IPS-15b (cell line): ENCODE measurements around the gene ATP13A1.
"Not testable (repeated sequence)": the region's sequence is repeated elsewhere in the genome, so short reads cannot be mapped to it uniquely, and the experiment has no call there.

Experiments
- H3K27me3 ChIP-seq: one replicate; pipeline ENCODE4 v1.6.1; 2013; ENCODE audit warnings: low read length; ENCODE audit not compliant: control insufficient read depth, insufficient read depth
- H3K36me3 ChIP-seq: one replicate; pipeline ENCODE4 v1.6.1; 2013; ENCODE audit warnings: low read length; ENCODE audit not compliant: control insufficient read depth, insufficient read depth
- H3K4me1 ChIP-seq: one replicate; pipeline ENCODE4 v1.6.1; 2013; ENCODE audit warnings: mild to moderate bottlenecking, low read length; ENCODE audit not compliant: control insufficient read depth, insufficient read depth
- H3K4me3 ChIP-seq: one replicate; pipeline ENCODE4 v1.5.1; 2013; ENCODE audit warnings: low read depth, low read length
- H3K9ac ChIP-seq: one replicate; pipeline ENCODE4 v1.6.1; 2013; ENCODE audit warnings: low read depth, mild to moderate bottlenecking, low read length
- H3K9me3 ChIP-seq: one replicate; pipeline ENCODE4 v1.6.1; 2013; ENCODE audit warnings: mild to moderate bottlenecking, low read length; ENCODE audit not compliant: control insufficient read depth, insufficient read depth

Gene ATP13A1

GRCh38 chr19:19626516-19627472, 36.7 kb downstream of the ATP13A1 start:
- no peaks in the 10 kb centered on the region for H3K27me3 ChIP-seq
- peaks cover 2% of the 10 kb centered on the region for H3K4me1 ChIP-seq
- H3K4me3 ChIP-seq: peak overlapping the region; percentile 70
- H3K36me3 ChIP-seq: peaks cover 15% of the 10 kb centered on the region
- H3K9me3 ChIP-seq: no peaks in the 10 kb centered on the region
- peak overlapping the region; percentile 76 for H3K9ac ChIP-seq

DNA sequence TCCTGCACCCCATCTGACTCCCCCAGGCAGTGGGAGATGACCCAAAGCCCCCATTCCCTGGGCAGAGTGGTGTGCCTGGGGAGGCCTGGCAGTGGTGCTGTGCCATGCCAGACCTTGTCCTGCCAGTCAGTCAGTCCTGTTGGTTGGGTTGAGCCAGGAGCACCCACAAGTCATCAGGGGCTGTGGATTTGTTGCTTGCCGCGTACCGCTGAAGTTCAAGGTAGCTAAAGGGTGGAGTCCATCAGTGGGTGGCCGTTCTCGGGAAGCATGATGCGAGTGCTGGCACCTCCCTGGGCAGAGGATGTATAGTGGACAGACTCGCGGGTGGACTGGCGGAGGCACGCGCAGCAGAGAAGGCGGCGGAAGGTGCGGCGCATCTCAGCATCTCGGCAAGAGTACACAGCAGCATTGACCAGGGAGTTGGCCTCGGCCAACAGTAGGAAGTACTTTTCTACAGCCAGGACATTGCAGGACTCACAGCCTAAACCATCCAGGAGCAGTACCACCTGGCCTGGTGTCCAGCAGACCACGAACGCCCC, 39.4 kb downstream of the ATP13A1 start:
- H3K9ac ChIP-seq: no peak overlapping the region

GRCh38 chr19:19623383-19623782, 40.1 kb downstream of the ATP13A1 start:
- H3K9ac ChIP-seq: no peak overlapping the region
- no peaks in the 10 kb centered on the region for H3K9me3 ChIP-seq
- no peak overlapping the region for H3K4me3 ChIP-seq
- peaks cover 4% of the 10 kb centered on the region for H3K4me1 ChIP-seq
- peaks cover 3% of the 10 kb centered on the region for H3K27me3 ChIP-seq
- peaks cover 15% of the 10 kb centered on the region for H3K36me3 ChIP-seq

More for the DNA sequence above, 39.4 kb downstream of the ATP13A1 start:
- H3K27me3 ChIP-seq: peaks cover 3% of the 10 kb centered on the region
- no peak overlapping the region for H3K4me3 ChIP-seq
- H3K4me1 ChIP-seq: peaks cover 4% of the 10 kb centered on the region
- peaks cover 15% of the 10 kb centered on the region for H3K36me3 ChIP-seq
- H3K9me3 ChIP-seq: no peaks in the 10 kb centered on the region

DNA sequence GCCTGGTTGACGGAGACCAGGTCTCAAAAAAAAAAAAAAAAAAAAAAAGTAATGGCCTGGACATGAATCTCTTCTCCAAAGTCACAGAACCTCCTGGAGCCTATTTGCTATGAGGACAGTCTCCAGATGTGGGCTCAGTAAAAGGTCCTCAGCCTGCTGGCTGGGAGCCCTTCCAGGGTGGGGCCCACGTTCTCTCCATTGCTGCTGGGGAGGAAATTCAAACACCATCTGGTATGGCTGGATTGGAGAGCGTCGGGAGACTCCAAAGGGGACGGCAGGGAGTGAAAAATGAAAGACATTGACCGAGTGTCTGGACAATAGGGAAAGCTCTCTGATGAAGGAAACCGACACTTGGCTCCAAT, 43.6 kb downstream of the ATP13A1 start:
- H3K36me3 ChIP-seq: peaks cover 11% of the 10 kb centered on the region
- no peaks in the 10 kb centered on the region for H3K9me3 ChIP-seq
- no peak overlapping the region for H3K4me3 ChIP-seq
- H3K4me1 ChIP-seq: peaks cover 2% of the 10 kb centered on the region
- H3K27me3 ChIP-seq: peaks cover 13% of the 10 kb centered on the region
- H3K9ac ChIP-seq: no peak overlapping the region

- Histone ChIP-seq H3K9me3 (no peaks in the 10 kb centered on the region), H3K9ac (no peak overlapping the region), H3K27me3 (peaks cover 13% of the 10 kb centered on the region), H3K36me3 (peaks cover 8% of the 10 kb centered on the region), H3K4me3 (peak overlapping the region; percentile 69), H3K4me1 (peaks cover 2% of the 10 kb centered on the region)
Observed at GRCh38 chr19:19619181-19619848, 44.2 kb downstream of the ATP13A1 start.

DNA sequence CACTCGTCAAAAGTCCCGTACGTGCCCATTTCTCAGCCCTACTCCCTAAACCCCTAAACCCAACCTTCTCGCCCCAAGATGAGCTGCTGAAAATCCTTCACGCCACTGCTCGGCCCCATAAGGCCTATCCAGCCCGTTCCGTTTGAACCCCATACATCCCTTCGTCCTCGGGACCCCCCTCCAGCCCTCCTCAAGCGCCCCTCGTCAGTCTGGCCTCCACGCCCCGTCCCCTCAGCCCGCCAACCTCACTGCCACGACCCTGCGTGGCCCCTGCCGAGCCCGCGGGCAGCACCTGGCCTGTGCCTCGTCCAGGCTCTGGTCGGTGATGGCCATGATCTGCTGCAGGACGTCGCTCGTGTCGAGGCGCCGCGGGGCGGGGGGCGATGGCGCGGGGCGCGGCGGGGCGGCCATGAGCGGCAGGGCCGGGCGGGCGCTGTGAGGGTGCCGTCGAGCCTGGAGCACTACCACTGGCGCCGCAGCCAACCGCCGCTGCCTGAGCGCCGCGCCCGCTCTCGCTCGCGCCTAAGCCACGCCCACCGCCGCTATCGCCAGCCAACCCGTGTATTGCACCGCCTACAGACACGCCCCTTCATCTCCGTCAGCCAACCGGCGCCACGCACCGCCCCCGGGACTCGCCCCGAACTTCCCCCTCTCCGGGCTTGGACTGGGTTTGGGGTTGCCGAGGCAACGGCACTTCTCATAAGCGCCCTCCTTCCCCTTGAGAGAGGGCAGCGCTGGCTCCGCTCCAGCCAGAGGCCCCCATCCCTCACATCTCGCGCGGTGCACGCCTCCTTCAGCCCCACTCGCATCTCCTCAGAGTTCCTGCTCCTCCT, 45.0 kb downstream of the ATP13A1 start, which contains the start of gene PBX4:
Gene PBX4 (minus strand): TSS at position 469 of the 833 bp plus-strand sequence. CDS start 58 bp downstream, at position 411.
- Histone ChIP-seq H3K9me3 (no peaks in the 10 kb centered on the region), H3K36me3 (peaks cover 3% of the 10 kb centered on the region), H3K4me3 (peak within 1 kb of the TSS; percentile 69), H3K9ac (peak within 1 kb of the TSS; percentile 54), H3K27me3 (peaks cover 13% of the 10 kb centered on the region), H3K4me1 (peaks cover 2% of the 10 kb centered on the region)

DNA sequence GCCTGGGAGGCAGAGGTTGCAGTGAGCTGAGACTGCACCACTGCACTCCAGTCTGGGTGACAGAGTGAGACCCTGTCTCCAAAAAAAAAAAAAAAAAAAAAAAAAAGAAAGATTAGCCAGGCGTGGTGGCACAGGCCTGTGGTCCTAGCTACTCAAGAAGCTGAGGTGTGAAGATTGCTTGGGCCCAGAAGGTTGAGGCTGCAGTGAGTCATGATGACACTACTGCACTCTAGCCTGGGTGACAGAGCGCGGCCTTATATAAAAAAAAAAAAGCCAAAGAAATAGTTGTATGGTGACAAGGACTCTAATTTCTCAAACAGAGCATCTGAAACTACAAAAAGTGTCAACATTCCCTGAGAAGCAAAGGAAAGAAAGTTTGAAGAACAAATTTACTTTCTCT, 48.4 kb downstream of the ATP13A1 start:
- H3K9me3 ChIP-seq: no peaks in the 10 kb centered on the region
- H3K36me3 ChIP-seq: no peaks in the 10 kb centered on the region
- peaks cover 13% of the 10 kb centered on the region for H3K27me3 ChIP-seq
- H3K9ac ChIP-seq: no peak overlapping the region
- H3K4me1 ChIP-seq: peaks cover 2% of the 10 kb centered on the region
- no peak overlapping the region for H3K4me3 ChIP-seq

DNA sequence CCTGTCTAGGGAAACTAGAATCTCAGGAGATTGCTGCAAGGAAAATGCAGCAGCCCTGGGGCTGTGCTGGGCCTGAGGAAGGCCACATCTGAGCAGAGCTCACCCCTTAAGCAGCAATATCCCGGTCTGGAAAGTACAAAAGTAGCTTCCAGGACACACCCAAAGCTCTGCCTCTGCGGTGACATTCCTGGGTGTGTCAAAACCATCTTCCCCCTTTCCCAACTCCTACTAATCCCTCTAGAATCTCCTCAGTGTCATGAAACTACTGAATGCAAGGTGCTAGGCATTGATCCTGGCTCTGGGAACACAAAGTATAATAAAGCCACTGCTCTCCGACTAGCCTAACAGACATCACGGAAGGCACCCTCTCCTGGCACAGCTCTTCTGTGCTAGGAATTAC, 50.0 kb downstream of the ATP13A1 start:
- H3K36me3 ChIP-seq: no peaks in the 10 kb centered on the region
- no peaks in the 10 kb centered on the region for H3K9me3 ChIP-seq
- no peaks in the 10 kb centered on the region for H3K4me1 ChIP-seq
- H3K9ac ChIP-seq: no peak overlapping the region
- H3K27me3 ChIP-seq: peaks cover 10% of the 10 kb centered on the region
- H3K4me3 ChIP-seq: no peak overlapping the region

DNA sequence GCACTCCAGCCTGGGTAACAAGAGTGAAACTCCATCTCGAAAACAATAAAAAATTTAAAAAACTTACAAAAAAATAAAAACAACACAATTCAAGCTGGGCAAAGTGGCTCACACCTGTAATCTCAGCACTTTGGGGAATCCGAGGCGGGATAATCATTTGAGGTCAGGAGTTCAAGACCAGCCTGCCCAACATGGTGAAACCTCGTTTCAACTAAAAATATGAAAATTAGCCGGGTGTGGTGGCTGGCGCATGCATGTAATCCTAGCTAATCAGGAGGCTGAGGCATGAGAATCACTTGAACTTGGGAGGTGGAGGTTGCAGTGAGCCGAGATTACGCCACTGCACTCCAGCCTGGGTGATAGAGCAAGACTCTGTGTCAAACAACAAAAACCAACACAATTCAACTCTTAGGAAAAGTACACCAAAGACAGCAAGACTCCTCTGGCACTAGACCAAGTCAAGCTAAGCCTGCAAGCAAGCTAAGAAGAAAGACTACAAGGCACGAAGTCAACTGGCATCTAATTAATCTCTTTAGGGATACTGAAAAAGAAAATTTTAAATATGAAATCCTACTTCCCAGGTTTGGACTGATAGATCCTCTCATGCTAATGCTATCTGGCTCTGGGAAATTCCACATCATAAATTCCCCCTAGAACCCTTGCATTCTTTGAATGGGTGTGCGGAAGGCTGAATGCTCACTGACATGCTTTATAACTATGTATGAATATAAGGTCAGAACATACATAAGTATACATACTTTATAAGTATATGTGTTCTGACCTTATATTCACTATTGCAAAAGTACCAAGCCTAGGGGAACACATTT, 52.9 kb downstream of the ATP13A1 start:
- peaks cover 2% of the 10 kb centered on the region for H3K36me3 ChIP-seq
- no peak overlapping the region for H3K9ac ChIP-seq
- no peak overlapping the region for H3K4me3 ChIP-seq
- H3K27me3 ChIP-seq: no peaks in the 10 kb centered on the region
- H3K4me1 ChIP-seq: no peaks in the 10 kb centered on the region
- no peaks in the 10 kb centered on the region for H3K9me3 ChIP-seq

DNA sequence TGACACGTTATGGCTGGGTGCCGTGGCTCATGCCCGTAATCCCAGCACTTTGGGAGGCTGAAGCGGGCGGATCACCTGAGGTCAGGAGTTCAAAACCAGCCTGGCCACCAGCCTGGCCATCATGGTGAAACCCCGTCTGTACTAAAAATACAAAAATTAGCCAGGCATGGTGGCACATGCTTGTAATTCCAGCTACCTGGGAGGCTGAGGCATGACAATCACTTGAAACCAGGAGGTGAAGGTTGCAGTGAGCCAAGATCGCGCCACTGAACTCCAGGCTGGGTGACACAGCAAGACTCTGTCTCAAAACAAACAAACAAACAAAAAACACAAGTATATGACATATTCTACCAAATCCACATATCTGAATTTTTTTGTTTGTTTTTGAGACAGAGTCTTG, 56.8 kb downstream of the ATP13A1 start:
- not testable (repeated sequence) for H3K36me3 ChIP-seq, H3K4me3 ChIP-seq, H3K9me3 ChIP-seq, H3K27me3 ChIP-seq, H3K4me1 ChIP-seq, H3K9ac ChIP-seq
